ENCODE measurements around the gene OR5M3. TPM values are rescaled to one million over a fixed set of nuclear protein-coding genes. Genes with fewer than 3 reads are reported as not detected.

Gene OR5M3
- total RNA-seq (not detected), polyA plus RNA-seq (not detected)
- long read RNA-seq, donor 1 = 0 reads
- long read RNA-seq, donor 2 = 0 reads
- long read RNA-seq, donor 3 = 0 reads

- WGBS, 2 donors = 77 to 80% methylated on average over 6 of the region's 6 CpGs
- ATAC-seq = no peak
- H3K9me3 ChIP-seq = peaks cover 0 to 3% (median 0%) of the 10 kb centered on the region in 11 donors
- H3K36me3 ChIP-seq = no peaks in the 10 kb centered on the region
- DNase-seq = no peak
- no peak within 1 kb of the TSS for H3K27ac ChIP-seq
- H3K4me1 ChIP-seq = no peaks in the 10 kb centered on the region
- intact Hi-C loops (cut with DNase I) = no loop called here
- H3K27me3 ChIP-seq = no peaks in the 10 kb centered on the region
- H3K4me3 ChIP-seq = no peak within 1 kb of the TSS
- no peak for TF ChIP-seq CTCF (IDR thresholded peaks at IDR 0.05)
These were observed at the start of gene OR5M3 for GRCh38 chr11:56473252-56473651. TSS of gene OR5M3 (minus strand) at chr11:56473352. CDS start at chr11:56470497, 2,855 bp downstream.

- Histone ChIP-seq H3K27me3 (no peaks in the 10 kb centered on the region), H3K36me3 (no peaks in the 10 kb centered on the region), H3K9me3 (no peaks in the 10 kb centered on the region), H3K4me3 (no peak overlapping the region), H3K27ac (no peak overlapping the region), H3K4me1 (no peaks in the 10 kb centered on the region)
- 52 to 63% methylated on average over 5 of the region's 5 CpGs for WGBS, 2 donors
- intact Hi-C loops (cut with DNase I) = no loop called here
- ATAC-seq = no peak
- no peak for DNase-seq
- TF ChIP-seq CTCF (IDR thresholded peaks at IDR 0.05) = no peak
These were observed 48.9 kb upstream of the OR5M3 start for GRCh38 chr11:56522008-56522407.

- Histone ChIP-seq H3K9me3 (peaks cover 0 to 4% (median 0%) of the 10 kb centered on the region in 11 donors), H3K27me3 (no peaks in the 10 kb centered on the region), H3K27ac (no peak overlapping the region), H3K36me3 (no peaks in the 10 kb centered on the region), H3K4me1 (no peaks in the 10 kb centered on the region), H3K4me3 (no peak overlapping the region)
- TF ChIP-seq CTCF (IDR thresholded peaks at IDR 0.05) = no peak
- intact Hi-C loops (cut with DNase I) = no loop called here
- ATAC-seq (no peak), DNase-seq (no peak)
- WGBS, 2 donors = 61 to 71% methylated on average over 1 of the region's 1 CpG
These were observed 40.1 kb upstream of the OR5M3 start for GRCh38 chr11:56513280-56513679.

GRCh38 chr11:56509439-56509838 lies 36.3 kb upstream of the OR5M3 start:
- no peak overlapping the region for H3K27ac ChIP-seq
- no peak overlapping the region for H3K4me3 ChIP-seq
- no peak for ATAC-seq
- H3K9me3 ChIP-seq = peaks cover 0 to 13% (median 0%) of the 10 kb centered on the region in 11 donors
- H3K36me3 ChIP-seq = no peaks in the 10 kb centered on the region
- intact Hi-C loops (cut with DNase I) = no loop called here
- 93 to 100% methylated on average over 1 of the region's 1 CpG for WGBS, 2 donors
- no peaks in the 10 kb centered on the region for H3K27me3 ChIP-seq
- no peaks in the 10 kb centered on the region for H3K4me1 ChIP-seq
- no peak for TF ChIP-seq CTCF (IDR thresholded peaks at IDR 0.05)
- no peak for DNase-seq

Data from heart right ventricle (tissue), 16 donors.